Transverse colon (tissue), 4 donors: ENCODE data around the gene PKD2. TPM values are rescaled to one million over a fixed set of nuclear protein-coding genes. Genes with fewer than 3 reads are reported as not detected.

Experiments
- DNase-seq: peaks from one replicate; pipeline ENCODE4 v3.0.0-alpha.2; 2019
- H3K27ac ChIP-seq, 4 donors: fragments of 200-600 bp; sonication (generic); 2 replicates each; pipeline ENCODE4 v1.5.1; 2016 to 2018; ENCODE audit warnings: inconsistent platforms in 4 of 4
- H3K27me3 ChIP-seq: fragments of 200-600 bp; sonication (generic); 2 replicates; pipeline ENCODE4 v1.5.1; 2017; ENCODE audit warnings: inconsistent platforms
- H3K36me3 ChIP-seq, 4 donors: fragments of 200-600 bp; sonication (generic); 2 replicates each; pipeline ENCODE4 v1.5.1; 2017 to 2019; ENCODE audit warnings: inconsistent platforms in 4 of 4
- H3K4me1 ChIP-seq, 4 donors: fragments of 200-600 bp; sonication (generic); 2 replicates each; pipeline ENCODE4 v1.5.1; 2017 to 2020; ENCODE audit warnings: inconsistent platforms in 4 of 4
- H3K4me3 ChIP-seq, 4 donors: fragments of 200-600 bp; sonication (generic); 1 replicate in 1 of 4; 2 replicates in 3 of 4; pipeline versions ENCODE4 v1.5.1 to v1.6.1; 2017 to 2019; ENCODE audit warnings: inconsistent platforms in 4 of 4
- H3K9me3 ChIP-seq, 2 donors: fragments of 200-600 bp; sonication (generic); 2 replicates each; pipeline ENCODE4 v1.5.1; 2017 to 2019; ENCODE audit warnings: inconsistent platforms in 2 of 2
- CTCF ChIP-seq, 5 experiments: fragments of 200-600 bp in 3 of 5; fragments of 450-650 bp in 2 of 5; sonication (generic) in 3 of 5; IDR thresholded peaks; 1 replicate in 2 of 5; 2 replicates in 3 of 5; pipeline ENCODE4 v1.5.1; 2016 to 2017; ENCODE audit warnings: antibody characterized with exemption in 5 of 5, inconsistent platforms in 3 of 5, mild to moderate bottlenecking in 2 of 5, moderate library complexity in 1 of 5
- EP300 ChIP-seq: sonication (generic); formaldehyde crosslinking; IDR thresholded peaks from one replicate; pipeline ENCODE4 v1.6.1; 2017; ENCODE audit warnings: antibody characterized with exemption, low read depth
- POLR2A ChIP-seq: fragments of 450-650 bp; IDR thresholded peaks from one replicate; pipeline ENCODE4 v1.6.1; 2016; ENCODE audit warnings: antibody characterized with exemption, mild to moderate bottlenecking, moderate library complexity
- POLR2AphosphoS5 ChIP-seq, 3 donors: sonication (generic); formaldehyde crosslinking; IDR thresholded peaks; one replicate each; pipeline ENCODE4 v1.6.1; 2016; ENCODE audit warnings: antibody characterized with exemption in 3 of 3
- WGBS, 2 donors: methylation state at CpG; one replicate each; pipeline ENCODE4 v1.1.5; 2018; ENCODE audit warnings: low coverage in 1 of 2; 5-methylcytosine and 5-hydroxymethylcytosine counted together
- in situ Hi-C, 4 donors: fragments of 200-750 bp; cut with MboI; loops; one replicate each; pipeline versions ENCODE4 v1.15.0 to v1.15.1; 2017; ENCODE audit warnings: low sequenced_read_pairs in 3 of 4, low pct_ligation_motif_present in 1 of 4, low pct_unique_long_range_greater_than_20kb in 1 of 4
- intact Hi-C: fragments of 100-400 bp; cut with DNase I; formaldehyde crosslinking; loops from one replicate; pipeline ENCODE4 v1.15.1; 2023; ENCODE audit warnings: low total_unique reads
- total RNA-seq, 4 donors: library from RNA; depleted of rRNA; stranded (reverse); fragments of >200 nt; gene quantifications; one replicate each; pipeline ENCODE4 v1.1.0, GENCODE V29; 2016

The PKD2 gene
- 10 to 100 TPM; 15.7 to 48.0 (median 21.5) TPM for total RNA-seq

DNA sequence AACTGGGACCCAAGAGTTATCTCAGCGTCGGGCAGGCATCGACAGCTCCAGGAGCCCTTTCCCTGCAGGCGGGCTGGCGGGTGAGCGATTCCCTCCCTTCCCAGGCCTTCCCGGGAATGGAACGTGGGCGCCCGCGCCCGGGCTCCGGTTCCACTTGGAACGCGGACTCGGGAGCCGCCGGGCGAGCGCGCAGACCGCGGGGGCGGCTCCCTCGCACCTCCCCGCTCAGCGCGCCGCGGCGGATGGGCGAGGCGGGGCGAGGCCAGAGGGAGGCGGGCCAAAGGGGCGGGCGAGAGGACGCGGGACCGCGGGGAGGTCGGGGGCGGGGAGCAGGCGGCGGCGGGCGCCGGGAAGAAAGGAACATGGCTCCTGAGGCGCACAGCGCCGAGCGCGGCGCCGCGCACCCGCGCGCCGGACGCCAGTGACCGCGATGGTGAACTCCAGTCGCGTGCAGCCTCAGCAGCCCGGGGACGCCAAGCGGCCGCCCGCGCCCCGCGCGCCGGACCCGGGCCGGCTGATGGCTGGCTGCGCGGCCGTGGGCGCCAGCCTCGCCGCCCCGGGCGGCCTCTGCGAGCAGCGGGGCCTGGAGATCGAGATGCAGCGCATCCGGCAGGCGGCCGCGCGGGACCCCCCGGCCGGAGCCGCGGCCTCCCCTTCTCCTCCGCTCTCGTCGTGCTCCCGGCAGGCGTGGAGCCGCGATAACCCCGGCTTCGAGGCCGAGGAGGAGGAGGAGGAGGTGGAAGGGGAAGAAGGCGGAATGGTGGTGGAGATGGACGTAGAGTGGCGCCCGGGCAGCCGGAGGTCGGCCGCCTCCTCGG is at the start of gene PKD2:
PKD2 (plus strand) TSS at position 332 of the 818 bp plus-strand sequence; CDS start at position 431, 99 bp downstream.
- peak; percentile 86 for DNase-seq
- Histone ChIP-seq H3K4me1 (peaks cover 0 to 31% (median 18%) of the 10 kb centered on the region in 4 donors), H3K4me3 (peak within 1 kb of the TSS; percentile 80 to 90 (median 89)), H3K27me3 (no peaks in the 10 kb centered on the region), H3K27ac (peak within 1 kb of the TSS; percentile 86 to 94 (median 92)), H3K36me3 (no peaks in the 10 kb centered on the region), H3K9me3 (no peaks in the 10 kb centered on the region)
- intact Hi-C loops: no loop called here
- TF ChIP-seq EP300 (no peak), POLR2AphosphoS5 (IDR thresholded peaks at IDR 0.05) (peak; percentile 56 to 73 (median 59)), POLR2A (peak; percentile 23)
- in situ Hi-C loops: no loop called here
- WGBS, 2 donors: 1% methylated on average over 42 of the region's 116 CpGs; no CpG with 5 or more reads in 1 of the 2 donors

GRCh38 chr4:87961993-87962392 is 45.4 kb upstream of the PKD2 start:
- H3K4me3 ChIP-seq: no peak overlapping the region
- no peak overlapping the region for H3K27ac ChIP-seq
- no peak for DNase-seq
- no peaks in the 10 kb centered on the region for H3K36me3 ChIP-seq
- no peaks in the 10 kb centered on the region for H3K9me3 ChIP-seq
- in situ Hi-C loops: no loop called here
- H3K27me3 ChIP-seq: no peaks in the 10 kb centered on the region
- H3K4me1 ChIP-seq: no peaks in the 10 kb centered on the region
- TF ChIP-seq CTCF (IDR thresholded peaks at IDR 0.05) (no peak), EP300 (no peak), POLR2AphosphoS5 (IDR thresholded peaks at IDR 0.05) (no peak), POLR2A (no peak)
- WGBS, 2 donors: 25 to 67% methylated on average over 1 of the region's 1 CpG
- intact Hi-C loops: no loop called here

GRCh38 chr4:87962398-87963146 is 44.9 kb upstream of the PKD2 start:
- H3K27ac ChIP-seq: no peak overlapping the region
- in situ Hi-C loops (no loop called here), intact Hi-C loops (no loop called here)
- WGBS, 2 donors: 74 to 76% methylated on average over 4 to 5 of the region's 5 CpGs
- no peaks in the 10 kb centered on the region for H3K4me1 ChIP-seq
- H3K27me3 ChIP-seq: no peaks in the 10 kb centered on the region
- no peaks in the 10 kb centered on the region for H3K36me3 ChIP-seq
- TF ChIP-seq CTCF (IDR thresholded peaks at IDR 0.05): no peak
- TF ChIP-seq EP300: no peak
- no peak for TF ChIP-seq POLR2A
- no peak for TF ChIP-seq POLR2AphosphoS5 (IDR thresholded peaks at IDR 0.05)
- no peaks in the 10 kb centered on the region for H3K9me3 ChIP-seq
- no peak overlapping the region for H3K4me3 ChIP-seq
- no peak for DNase-seq

DNA sequence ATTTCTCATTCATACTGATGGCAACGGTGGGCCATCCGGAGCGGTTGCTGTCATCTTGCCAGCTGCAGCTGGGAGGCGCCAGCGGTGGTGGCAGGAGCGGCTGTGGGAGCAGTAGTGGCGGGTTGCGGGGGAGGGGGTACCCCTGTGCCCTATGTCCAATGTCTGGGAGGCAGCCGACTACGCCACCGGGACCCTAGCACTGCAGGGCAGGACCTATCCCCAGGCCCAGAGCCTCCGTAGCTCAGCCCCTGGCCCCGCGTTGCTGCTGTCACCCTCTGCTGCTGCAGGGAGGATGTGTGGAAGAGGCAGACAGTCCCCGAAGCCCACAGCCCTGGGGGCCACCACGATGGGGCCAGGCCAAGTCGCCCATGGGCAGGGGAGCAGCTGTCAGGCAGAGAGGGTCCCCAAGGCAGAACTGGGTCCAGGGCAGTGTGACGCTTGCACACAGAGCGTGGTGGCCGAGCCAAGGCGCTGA is 41.9 kb upstream of the PKD2 start:
- Histone ChIP-seq H3K4me1 (no peaks in the 10 kb centered on the region), H3K4me3 (no peak overlapping the region), H3K36me3 (no peaks in the 10 kb centered on the region), H3K27ac (no peak overlapping the region), H3K27me3 (no peaks in the 10 kb centered on the region), H3K9me3 (no peaks in the 10 kb centered on the region)
- TF ChIP-seq CTCF (IDR thresholded peaks at IDR 0.05) (no peak), POLR2AphosphoS5 (IDR thresholded peaks at IDR 0.05) (no peak), POLR2A (no peak), EP300 (no peak)
- DNase-seq: no peak
- in situ Hi-C loops (no loop called here), intact Hi-C loops (loop anchor here (5.0 kb wide), 1 partner anchor 103 kb away; no protein-coding TSS in a partner anchor)
- 88 to 93% methylated on average over 3 to 19 of the region's 21 CpGs for WGBS, 2 donors
